Breast epithelium (tissue), 4 donors: ENCODE measurements around the gene AJM1. TPM values are rescaled to one million over a fixed set of nuclear protein-coding genes. Genes with fewer than 3 reads are reported as not detected.
"Not testable (repeated sequence)": the region's sequence is repeated elsewhere in the genome, so short reads cannot be mapped to it uniquely, and the experiment has no call there.

ENCODE experiments used
- DNase-seq, 2 donors: peaks; one replicate each; pipeline ENCODE4 v3.0.0-alpha.2; 2019; ENCODE audit warnings: low spot score in 2 of 2
- H3K27ac ChIP-seq, 2 donors: fragments of 200-600 bp; sonication (generic) in 1 of 2; one replicate each; pipeline ENCODE4 v1.5.1; 2016 to 2019; ENCODE audit warnings: mild to moderate bottlenecking in 1 of 2
- H3K27me3 ChIP-seq, 2 donors: fragments of 200-600 bp; sonication (generic) in 1 of 2; one replicate each; pipeline versions ENCODE4 v1.5.1 to v1.6.0; 2017 to 2019; ENCODE audit warnings: control low read depth in 1 of 2, mild to moderate bottlenecking in 1 of 2
- H3K36me3 ChIP-seq: fragments of 200-600 bp; one replicate; pipeline ENCODE4 v1.5.1; 2019
- H3K4me1 ChIP-seq, 2 donors: fragments of 200-600 bp; sonication (generic); one replicate each; pipeline ENCODE4 v1.5.1; 2016 to 2019; ENCODE audit warnings: control low read depth in 1 of 2
- H3K4me3 ChIP-seq, 3 donors: fragments of 200-600 bp; sonication (generic); 1 replicate in 2 of 3; 2 replicates in 1 of 3; pipeline ENCODE4 v1.5.1; 2016 to 2019; ENCODE audit warnings: mild to moderate bottlenecking in 3 of 3, moderate library complexity in 2 of 3
- H3K9me3 ChIP-seq, 2 donors: fragments of 200-600 bp; sonication (generic) in 1 of 2; one replicate each; pipeline ENCODE4 v1.5.1; 2016 to 2019; ENCODE audit warnings: control low read depth in 1 of 2
- POLR2A ChIP-seq: fragments of 450-650 bp; IDR thresholded peaks from one replicate; pipeline ENCODE4 v1.6.1; 2016; ENCODE audit warnings: antibody characterized with exemption, mild to moderate bottlenecking, moderate library complexity
- POLR2AphosphoS5 ChIP-seq, 3 donors: sonication (generic); formaldehyde crosslinking; IDR thresholded peaks; one replicate each; pipeline ENCODE4 v1.6.1; 2017; ENCODE audit warnings: antibody characterized with exemption in 3 of 3
- intact Hi-C: fragments of 100-400 bp; cut with DNase I; formaldehyde crosslinking; loops from one replicate; pipeline ENCODE4 v1.15.1; 2023; ENCODE audit warnings: low total_unique reads
- total RNA-seq, 3 donors: library from RNA; depleted of rRNA; stranded (reverse); fragments of >200 nt; gene quantifications; one replicate each; pipeline ENCODE4 v1.1.0, GENCODE V29; 2016
- TF ChIP-seq, protein P1 (sequence below), 3 donors: fragments of 450-650 bp; IDR thresholded peaks; one replicate each; pipeline ENCODE4 v1.5.1; 2016 to 2017; ENCODE audit warnings: antibody characterized with exemption in 3 of 3, mild to moderate bottlenecking in 3 of 3, moderate library complexity in 3 of 3

AJM1 gene
- total RNA-seq, 3 donors from 2014 or later = 1.0 to 2.3 (median 1.1) TPM

DNA sequence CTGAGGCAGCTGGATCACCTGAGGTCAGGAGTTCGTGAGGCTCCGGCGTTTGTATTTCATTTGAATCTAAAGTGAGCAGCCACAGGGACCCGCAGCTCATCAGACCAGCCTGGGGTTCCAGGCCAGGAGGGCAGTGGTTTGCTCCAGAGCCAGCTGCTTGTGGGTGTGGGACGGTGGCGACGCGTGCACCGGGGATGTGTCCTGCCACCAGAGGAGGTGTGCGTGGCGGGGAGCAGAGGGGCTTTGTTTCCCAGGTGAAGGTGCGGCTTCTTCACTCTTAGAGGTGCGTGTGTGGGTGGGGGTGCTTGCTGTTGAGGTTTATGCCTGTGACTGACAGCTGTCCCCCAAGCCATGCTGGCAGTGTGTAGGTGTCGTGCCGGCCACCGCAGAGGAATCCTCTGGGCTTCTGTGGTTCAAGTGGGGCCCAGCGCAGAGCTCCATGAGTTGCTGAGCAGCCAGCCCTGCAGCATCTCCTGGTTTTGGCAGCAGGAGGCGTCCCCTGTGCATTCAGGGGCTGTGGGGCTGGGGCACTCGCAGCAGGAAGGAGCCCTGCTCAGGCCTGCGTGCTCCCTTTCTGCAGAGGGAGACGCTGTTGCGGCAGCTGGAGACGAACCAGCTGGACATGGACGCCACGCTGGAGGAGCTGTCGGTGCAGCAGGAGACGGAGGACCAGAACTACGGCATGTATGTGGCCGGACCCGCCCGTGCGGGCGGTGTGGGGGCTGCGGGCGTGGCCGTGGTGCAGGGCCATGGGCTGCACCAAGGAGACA lies 6.9 kb upstream of the AJM1 start:
- DNase-seq = no peak
- Histone ChIP-seq H3K4me3 (no peak overlapping the region), H3K27me3 (no peaks in the 10 kb centered on the region), H3K9me3 (no peaks in the 10 kb centered on the region), H3K36me3 (no peaks in the 10 kb centered on the region), H3K27ac (no peak overlapping the region), H3K4me1 (no peaks in the 10 kb centered on the region)
- TF ChIP-seq POLR2A (no peak), POLR2AphosphoS5 (IDR thresholded peaks at IDR 0.05) (no peak)
- TF ChIP-seq, protein P1, sequence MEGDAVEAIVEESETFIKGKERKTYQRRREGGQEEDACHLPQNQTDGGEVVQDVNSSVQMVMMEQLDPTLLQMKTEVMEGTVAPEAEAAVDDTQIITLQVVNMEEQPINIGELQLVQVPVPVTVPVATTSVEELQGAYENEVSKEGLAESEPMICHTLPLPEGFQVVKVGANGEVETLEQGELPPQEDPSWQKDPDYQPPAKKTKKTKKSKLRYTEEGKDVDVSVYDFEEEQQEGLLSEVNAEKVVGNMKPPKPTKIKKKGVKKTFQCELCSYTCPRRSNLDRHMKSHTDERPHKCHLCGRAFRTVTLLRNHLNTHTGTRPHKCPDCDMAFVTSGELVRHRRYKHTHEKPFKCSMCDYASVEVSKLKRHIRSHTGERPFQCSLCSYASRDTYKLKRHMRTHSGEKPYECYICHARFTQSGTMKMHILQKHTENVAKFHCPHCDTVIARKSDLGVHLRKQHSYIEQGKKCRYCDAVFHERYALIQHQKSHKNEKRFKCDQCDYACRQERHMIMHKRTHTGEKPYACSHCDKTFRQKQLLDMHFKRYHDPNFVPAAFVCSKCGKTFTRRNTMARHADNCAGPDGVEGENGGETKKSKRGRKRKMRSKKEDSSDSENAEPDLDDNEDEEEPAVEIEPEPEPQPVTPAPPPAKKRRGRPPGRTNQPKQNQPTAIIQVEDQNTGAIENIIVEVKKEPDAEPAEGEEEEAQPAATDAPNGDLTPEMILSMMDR (IDR thresholded peaks at IDR 0.05) = no peak
- intact Hi-C loops = no loop called here

DNA sequence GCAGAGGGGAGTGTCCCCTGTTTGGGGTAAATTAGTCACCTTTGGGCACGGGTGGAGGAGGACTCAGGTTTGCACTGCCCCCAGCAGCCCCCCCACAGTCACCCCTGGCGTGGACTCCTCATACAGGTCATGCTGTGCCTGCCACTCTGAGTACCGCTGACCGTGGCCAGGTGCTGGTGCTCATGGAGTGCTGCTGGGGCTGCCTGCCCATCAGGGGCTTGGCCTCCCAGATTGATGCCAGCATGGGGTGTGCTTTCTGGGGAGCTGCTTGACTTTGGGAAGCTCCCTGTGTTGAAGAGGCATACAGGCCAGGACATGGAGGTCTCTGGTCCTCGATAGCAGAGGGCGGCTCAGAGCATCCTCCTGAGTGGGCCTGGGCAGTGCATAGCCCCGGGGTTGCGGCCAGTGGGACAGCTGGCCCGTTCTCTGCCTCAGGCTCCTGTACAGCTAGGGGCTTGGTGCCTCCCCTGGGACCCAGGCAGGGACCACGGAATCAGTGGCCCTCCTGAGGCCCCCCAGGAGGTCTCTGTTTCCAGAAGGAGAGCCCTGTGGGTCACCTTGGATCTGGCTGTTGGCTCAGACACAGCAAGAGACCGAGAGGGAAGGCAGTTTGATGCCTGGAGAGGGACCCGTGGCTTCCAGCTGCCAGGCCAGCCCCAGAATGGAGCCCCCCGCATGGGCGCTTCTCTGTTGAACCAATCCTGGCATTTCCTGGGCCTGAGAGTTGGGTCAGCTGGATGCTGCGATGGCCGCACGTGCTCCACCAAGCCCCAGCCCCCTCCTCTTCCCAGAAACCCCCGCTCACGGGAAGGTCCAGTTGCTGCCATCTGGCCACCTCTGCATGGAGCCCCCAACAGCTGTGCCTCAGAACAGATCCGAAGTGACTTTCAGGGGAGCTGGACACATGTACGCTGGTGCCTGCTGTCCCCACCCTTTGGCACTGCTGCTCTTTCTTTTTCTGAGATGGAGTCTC lies 6.1 kb upstream of the AJM1 start:
- no peak overlapping the region for H3K4me3 ChIP-seq
- no peaks in the 10 kb centered on the region for H3K4me1 ChIP-seq
- no peaks in the 10 kb centered on the region for H3K36me3 ChIP-seq
- no peak overlapping the region for H3K27ac ChIP-seq
- intact Hi-C loops = no loop called here
- DNase-seq = no peak
- H3K27me3 ChIP-seq = no peaks in the 10 kb centered on the region
- TF ChIP-seq, protein P1 (IDR thresholded peaks at IDR 0.05) = no peak
- TF ChIP-seq POLR2A (no peak), POLR2AphosphoS5 (IDR thresholded peaks at IDR 0.05) (no peak)
- H3K9me3 ChIP-seq = no peaks in the 10 kb centered on the region

DNA sequence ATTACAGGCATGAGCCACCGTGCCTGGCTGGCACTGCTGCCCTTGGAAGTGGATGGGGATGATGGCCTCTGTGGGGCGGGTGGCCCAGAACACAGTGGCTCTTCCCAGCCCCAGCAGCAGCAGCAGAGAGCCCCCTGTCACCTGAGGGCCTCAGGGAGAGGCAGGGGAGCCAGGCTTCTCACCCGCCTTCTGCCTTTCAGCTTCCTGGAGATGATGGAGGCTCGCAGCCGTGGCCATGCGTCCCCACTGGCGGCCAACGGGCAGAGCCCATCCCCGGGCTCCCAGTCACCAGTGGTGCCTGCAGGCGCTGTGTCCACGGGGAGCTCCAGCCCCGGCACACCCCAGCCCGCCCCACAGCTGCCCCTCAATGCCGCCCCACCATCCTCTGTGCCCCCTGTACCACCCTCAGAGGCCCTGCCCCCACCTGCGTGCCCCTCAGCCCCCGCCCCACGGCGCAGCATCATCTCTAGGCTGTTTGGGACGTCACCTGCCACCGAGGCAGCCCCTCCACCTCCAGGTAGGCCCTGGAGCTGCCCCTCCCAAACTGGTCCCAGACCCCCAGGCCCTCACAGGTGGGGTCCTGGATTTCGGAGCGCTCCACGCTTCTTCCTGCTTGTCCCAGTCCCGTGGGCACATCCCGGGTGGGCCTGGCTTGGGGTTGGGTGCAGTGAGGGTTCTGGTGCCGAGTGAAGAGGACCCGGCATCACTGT lies 5.0 kb upstream of the AJM1 start:
- Histone ChIP-seq H3K9me3 (no peaks in the 10 kb centered on the region), H3K36me3 (no peaks in the 10 kb centered on the region), H3K27ac (no peak overlapping the region), H3K4me3 (no peak overlapping the region), H3K27me3 (no peaks in the 10 kb centered on the region), H3K4me1 (no peaks in the 10 kb centered on the region)
- intact Hi-C loops = no loop called here
- DNase-seq = no peak
- TF ChIP-seq, protein P1 (IDR thresholded peaks at IDR 0.05) = no peak
- TF ChIP-seq POLR2A (no peak), POLR2AphosphoS5 (IDR thresholded peaks at IDR 0.05) (no peak)

DNA sequence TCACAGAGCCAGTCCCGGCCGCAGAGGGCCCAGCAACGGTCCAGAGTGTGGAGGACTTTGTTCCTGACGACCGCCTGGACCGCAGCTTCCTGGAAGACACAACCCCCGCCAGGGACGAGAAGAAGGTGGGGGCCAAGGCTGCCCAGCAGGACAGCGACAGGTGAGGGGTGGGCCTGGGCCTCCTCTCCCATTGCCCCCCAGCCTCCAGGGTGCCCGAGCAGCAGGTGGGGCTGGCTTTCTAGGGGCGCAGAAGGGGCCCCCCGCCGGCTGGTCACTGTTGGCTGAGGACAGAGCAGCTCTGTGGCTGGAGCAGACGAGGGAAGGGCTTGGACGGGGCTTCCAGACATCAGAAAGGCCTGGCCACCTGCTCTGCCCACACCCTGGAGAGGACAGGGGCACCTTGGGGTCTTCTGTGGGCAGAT lies 4.4 kb upstream of the AJM1 start:
- H3K4me3 ChIP-seq, DNase-seq, H3K4me1 ChIP-seq, intact Hi-C loops, H3K9me3 ChIP-seq, H3K36me3 ChIP-seq, H3K27ac ChIP-seq, H3K27me3 ChIP-seq: not testable (repeated sequence)

DNA sequence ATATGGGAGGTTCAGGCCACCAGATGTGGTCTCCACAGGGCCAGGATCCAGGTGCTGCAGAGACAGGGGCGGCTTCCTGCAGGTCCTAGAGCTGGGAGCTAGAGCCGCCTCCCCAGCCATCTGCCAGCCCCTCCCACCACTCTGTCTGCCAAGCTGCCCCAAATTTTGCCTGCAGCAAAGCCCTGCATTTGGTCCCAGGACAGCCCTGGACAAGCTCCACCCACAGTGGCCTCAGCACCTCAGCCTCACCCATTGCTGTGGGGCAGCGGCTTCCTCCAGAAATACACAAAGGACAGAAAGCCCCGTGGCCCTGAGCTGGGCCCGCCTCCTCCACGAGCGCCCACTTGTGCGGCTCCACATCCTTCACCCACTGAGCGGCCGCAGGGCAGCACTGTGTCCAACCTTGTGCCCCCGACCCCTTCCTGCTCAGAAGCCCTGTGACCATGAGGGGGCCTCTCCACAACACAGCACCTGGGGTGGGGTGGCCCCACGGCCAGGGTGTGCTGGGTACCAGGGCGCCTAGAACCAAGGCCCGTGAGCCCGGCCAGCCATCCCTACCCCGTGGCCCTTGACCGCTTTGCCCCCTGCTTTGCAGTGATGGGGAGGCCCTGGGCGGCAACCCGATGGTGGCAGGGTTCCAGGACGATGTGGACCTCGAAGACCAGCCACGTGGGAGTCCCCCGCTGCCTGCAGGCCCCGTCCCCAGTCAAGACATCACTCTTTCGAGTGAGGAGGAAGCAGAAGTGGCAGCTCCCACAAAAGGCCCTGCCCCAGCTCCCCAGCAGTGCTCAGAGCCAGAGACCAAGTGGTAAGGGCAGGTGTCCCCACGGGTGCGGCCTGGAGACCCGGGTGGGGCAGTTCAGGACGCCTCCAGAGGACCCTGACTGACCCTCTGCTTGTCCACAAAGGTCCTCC lies 3.7 kb upstream of the AJM1 start:
- DNase-seq = no peak
- Histone ChIP-seq H3K36me3 (no peaks in the 10 kb centered on the region), H3K27me3 (peaks cover 0 to 5% of the 10 kb centered on the region in 2 donors), H3K27ac (no peak overlapping the region), H3K9me3 (no peaks in the 10 kb centered on the region), H3K4me1 (no peaks in the 10 kb centered on the region), H3K4me3 (no peak overlapping the region)
- no peak for TF ChIP-seq POLR2AphosphoS5 (IDR thresholded peaks at IDR 0.05)
- TF ChIP-seq, protein P1 (IDR thresholded peaks at IDR 0.05) = no peak
- TF ChIP-seq POLR2A = no peak
- intact Hi-C loops = no loop called here
